GM19328 (cell line): ENCODE measurements around the gene ETS1.

ENCODE experiments used
- ATAC-seq: cut with Tn5 transposase; IDR thresholded peaks from one replicate; pipeline ENCODE4 v1.9.1; 2021; ENCODE audit warnings: mild to moderate bottlenecking, moderate library complexity; ENCODE audit not compliant: unreplicated experiment

Gene ETS1

GRCh38 chr11:128619007-128619406 lies 31.6 kb upstream of the ETS1 start:
- no peak for ATAC-seq

- no peak for ATAC-seq
These were observed 31.2 kb upstream of the ETS1 start for GRCh38 chr11:128618603-128619002.

GRCh38 chr11:128616161-128616560 lies 28.8 kb upstream of the ETS1 start:
- no peak for ATAC-seq

GRCh38 chr11:128615612-128616011 lies 28.3 kb upstream of the ETS1 start:
- no peak for ATAC-seq

- ATAC-seq, result no peak
These were observed 27.7 kb upstream of the ETS1 start for GRCh38 chr11:128615076-128615475.

GRCh38 chr11:128614026-128614425 lies 26.7 kb upstream of the ETS1 start:
- ATAC-seq, result no peak

GRCh38 chr11:128613300-128613995 lies 26.1 kb upstream of the ETS1 start:
- no peak for ATAC-seq

- ATAC-seq, result peak; percentile 94
These were observed 23.6 kb upstream of the ETS1 start for GRCh38 chr11:128610721-128611617.

- ATAC-seq, result no peak
These were observed 22.4 kb upstream of the ETS1 start for GRCh38 chr11:128609785-128610184.

- ATAC-seq, result no peak
These were observed 21.5 kb upstream of the ETS1 start for GRCh38 chr11:128608746-128609407.

- no peak for ATAC-seq
These were observed 20.5 kb upstream of the ETS1 start for GRCh38 chr11:128607819-128608218.

- ATAC-seq, result no peak
These were observed 17.4 kb upstream of the ETS1 start for GRCh38 chr11:128604723-128605122.

- ATAC-seq, result no peak
These were observed 16.5 kb upstream of the ETS1 start for GRCh38 chr11:128603752-128604414.

GRCh38 chr11:128603003-128603696 lies 15.8 kb upstream of the ETS1 start:
- ATAC-seq, result no peak

GRCh38 chr11:128599729-128600128 lies 12.4 kb upstream of the ETS1 start:
- ATAC-seq, result no peak

- no peak for ATAC-seq
These were observed 11.3 kb upstream of the ETS1 start for GRCh38 chr11:128598506-128599150.

- ATAC-seq, result no peak
These were observed 10.7 kb upstream of the ETS1 start for GRCh38 chr11:128598096-128598495.

- no peak for ATAC-seq
These were observed 9.9 kb upstream of the ETS1 start for GRCh38 chr11:128597209-128597608.

- no peak for ATAC-seq
These were observed 8.9 kb upstream of the ETS1 start for GRCh38 chr11:128596250-128596649.

- ATAC-seq, result no peak
These were observed 8.4 kb upstream of the ETS1 start for GRCh38 chr11:128595775-128596174.
